HG03469 (cell line): ENCODE measurements around the gene MRPL14.

Experiments
- ATAC-seq: cut with Tn5 transposase; IDR thresholded peaks from one replicate; pipeline ENCODE4 v1.9.1; 2021; ENCODE audit warnings: mild to moderate bottlenecking, moderate library complexity, moderate number of reproducible peaks; ENCODE audit not compliant: unreplicated experiment

Gene MRPL14

GRCh38 chr6:44081753-44082152 is 45.5 kb downstream of the MRPL14 start:
- ATAC-seq = no peak

- no peak for ATAC-seq
Observed at GRCh38 chr6:44080561-44081521, 46.4 kb downstream of the MRPL14 start.

DNA sequence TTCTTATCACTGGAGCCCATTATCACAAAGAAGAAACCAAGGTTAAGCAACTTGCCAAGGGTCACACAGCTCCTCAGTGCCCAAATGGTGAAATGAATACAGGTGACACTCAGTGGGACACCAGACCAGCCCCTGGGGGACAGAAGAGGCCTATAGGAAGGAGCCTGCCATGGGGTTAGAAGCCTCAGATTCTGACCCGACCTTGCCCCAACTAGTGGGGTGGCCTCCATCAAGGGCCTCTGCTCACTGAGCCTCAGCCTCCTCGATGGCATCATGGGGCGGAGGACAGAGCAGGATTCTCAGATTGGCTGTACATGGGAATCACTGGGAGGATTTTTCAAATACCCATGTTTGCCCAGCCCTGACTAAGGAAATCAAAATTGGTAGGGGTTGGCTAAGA is 47.6 kb downstream of the MRPL14 start:
- no peak for ATAC-seq

DNA sequence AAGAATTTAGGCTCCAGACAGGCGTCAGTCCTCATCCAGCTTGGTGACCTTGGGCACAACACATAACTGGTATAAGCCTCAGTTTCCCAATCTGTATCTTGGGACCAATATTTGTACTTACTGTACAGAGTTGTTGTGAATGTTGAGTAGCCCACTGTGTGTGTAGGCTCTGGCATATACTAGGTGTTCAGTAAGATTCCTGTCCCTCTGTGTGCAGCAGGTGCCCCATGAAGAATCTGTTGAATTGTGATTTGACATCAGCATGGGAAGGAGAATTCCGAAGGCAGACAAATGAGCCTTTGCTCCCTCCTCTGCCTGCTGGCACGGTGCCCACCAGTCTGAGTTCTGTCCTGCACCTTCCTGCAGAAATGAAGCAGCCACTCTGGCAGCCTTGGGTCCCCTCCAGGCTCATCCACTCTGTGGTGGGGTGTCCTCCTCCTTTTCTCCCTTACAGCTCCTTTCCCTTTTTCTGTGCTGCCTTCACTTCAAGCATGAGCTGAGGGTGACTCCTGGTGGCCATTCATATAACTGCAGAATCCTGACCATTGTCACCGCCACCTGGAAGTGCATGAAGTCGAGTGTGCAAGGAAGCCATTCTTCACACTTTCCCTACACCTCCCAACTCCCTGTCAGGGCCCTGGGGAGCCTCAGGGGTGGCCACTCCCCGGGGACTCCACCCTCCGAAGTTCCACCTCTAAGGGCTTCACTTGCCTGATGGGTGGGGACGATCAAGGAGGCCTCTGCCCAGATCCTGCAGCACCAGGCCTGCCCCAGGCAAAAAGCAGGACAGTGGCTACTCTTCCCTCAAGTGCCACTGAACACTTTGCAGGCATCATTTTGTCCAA is 48.2 kb downstream of the MRPL14 start:
- no peak for ATAC-seq

DNA sequence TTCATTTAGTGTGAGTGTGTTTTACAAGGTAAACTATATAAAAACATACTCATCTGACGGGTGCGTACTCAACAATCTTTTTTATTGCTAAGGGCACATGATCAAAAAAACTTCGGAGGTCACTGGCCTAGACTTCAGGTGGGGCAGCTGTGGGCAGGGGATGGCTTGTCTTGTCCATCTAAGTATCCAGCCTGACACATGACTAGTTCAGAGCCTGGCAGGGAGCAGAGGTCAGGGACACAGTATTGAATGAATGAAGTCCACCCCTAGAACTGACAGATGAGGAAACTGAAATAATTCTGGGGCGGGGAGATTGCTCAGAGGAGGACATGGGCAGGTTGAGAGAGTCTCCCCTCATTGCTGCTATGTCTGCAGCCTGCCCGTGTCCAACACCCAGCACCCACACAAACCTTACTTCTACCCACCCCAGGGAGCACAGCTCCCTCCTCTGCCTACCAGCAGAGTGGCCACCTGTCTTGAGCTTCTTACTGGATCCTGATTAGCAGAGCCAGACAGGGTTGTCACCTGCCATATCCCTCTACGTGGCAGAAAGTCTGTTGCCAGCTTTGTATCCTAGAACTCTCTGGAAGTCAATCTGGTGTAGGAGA is 48.9 kb downstream of the MRPL14 start:
- ATAC-seq = no peak

DNA sequence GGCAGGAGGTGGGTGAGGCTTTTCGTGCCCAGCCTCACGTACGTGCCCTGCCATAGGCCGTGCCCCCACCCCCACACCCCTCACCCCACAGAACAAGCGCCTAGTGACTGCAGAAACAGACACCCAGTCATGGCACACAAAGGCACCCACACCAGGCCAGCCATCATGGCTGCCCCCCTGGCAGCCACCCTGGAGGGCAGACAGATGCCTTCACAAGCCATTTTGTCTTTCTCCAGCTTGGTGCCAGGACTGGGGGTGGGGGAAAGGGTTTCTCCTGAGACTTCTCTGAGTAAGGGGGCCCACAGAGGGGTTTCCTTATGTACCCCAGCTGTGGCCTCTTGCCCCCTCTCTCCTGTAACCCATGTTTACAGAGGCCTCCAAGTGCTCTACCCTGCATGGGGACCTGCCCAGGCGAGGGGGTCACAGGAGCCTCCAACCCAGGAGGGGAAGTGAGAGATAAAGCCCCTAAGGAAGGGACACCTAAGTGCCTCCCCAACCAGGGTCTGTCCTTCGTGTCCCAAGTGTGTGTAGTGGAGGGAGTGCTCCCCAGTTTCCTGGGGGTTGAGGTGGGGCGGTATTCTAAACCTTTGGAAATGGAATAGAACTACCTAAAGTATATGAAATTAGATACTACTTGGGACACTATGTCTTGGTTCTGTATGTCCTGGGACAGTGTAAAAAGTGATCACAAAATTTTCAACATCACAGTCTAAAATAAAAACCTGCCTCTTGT is 49.9 kb downstream of the MRPL14 start:
- no peak for ATAC-seq

DNA sequence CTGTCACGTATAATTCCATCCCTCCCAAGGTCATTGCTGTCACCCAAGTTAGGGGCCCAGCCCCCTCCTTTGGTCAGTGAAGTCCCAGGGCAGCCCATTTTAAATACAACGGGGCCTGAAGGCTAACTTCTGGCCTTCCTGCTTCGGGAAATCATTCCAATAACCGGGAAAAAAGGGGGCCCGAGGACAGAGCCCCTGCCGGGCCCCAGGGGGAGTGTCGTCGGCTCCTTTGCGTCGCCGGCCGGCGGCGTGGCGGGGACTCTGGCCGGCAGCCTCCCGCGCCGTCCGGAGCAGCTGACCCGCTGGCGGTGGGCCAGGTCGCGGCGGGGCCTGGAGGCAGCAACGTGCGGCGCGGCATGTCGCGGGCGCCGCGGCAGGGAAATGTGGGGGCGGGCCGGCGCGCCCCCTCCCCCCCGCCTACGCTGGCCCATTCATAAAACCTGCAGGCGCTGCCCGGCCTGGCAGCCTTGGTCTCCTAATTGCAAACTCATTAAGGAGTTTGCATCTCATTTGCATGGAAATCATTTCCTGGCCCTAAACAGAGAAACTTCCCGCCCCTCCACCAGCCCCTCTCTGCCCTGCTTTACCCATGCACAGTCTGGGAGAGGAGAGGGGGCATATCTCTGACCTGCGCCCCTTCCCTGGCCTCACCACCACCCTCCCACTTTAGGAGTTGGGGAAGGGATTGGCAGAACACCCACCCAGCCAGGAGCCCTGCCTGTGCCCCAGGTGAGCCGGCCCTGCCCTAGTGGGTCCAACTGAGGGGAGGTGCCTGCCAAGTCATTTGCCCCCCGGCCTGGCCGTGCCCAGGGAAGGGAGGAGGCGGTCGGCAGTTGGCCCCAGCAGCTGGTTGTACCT is 50.7 kb downstream of the MRPL14 start:
- ATAC-seq = no peak

DNA sequence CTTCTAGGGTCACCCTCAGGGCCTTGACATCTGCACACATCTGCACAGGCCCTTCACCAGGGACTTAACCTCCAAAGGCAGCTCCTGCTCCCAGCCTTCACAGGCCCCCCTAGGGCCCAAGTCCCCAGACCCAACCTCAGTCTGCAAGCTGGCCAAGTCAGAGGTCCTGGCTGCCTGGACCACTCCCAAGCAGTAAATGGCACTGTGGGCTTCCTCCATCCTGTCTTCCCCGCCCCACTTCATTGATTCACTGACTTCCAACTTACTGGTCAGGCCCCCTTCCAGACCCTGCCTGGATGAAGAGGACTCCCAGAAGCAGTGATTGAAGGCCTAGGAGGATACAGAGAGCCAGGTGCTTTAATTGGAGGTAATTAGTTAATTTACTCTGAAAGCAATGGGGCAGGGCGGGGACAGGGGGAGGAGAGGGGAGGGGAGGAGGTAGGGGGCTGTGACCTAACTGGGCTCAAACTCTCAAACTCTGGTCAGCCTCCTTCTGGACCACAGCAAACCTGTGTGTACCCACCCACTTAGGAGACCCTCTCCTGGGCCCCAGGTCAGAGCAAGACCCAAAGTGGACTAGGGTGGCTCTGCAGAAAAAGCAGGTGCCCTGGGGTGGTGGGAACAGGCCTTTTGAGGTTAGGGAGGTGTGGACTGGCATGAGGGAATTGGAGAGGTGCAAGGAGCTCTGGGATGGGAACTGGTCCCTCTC is 51.5 kb downstream of the MRPL14 start:
- no peak for ATAC-seq

GRCh38 chr6:44074813-44075646 is 52.2 kb downstream of the MRPL14 start:
- ATAC-seq = no peak

DNA sequence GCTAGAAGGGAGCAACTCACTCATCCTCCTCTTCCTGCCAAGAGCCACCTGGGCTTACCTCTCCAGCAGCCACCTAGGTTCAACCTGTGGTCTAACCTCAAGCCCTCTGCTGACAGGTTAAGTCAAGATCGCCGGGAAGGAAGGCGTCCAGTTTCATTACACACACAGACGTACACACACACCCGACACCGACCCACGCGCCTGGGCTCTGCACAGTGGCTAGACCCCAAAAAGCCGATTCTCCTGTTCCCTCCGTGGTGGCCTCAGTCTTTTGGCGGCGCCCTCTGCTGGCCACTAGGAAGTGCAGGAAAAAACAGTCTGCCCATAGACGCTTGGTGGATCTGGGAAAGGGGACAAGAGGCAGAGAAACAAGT is 52.8 kb downstream of the MRPL14 start:
- peak; percentile 33 for ATAC-seq

- no peak for ATAC-seq
Observed at GRCh38 chr6:44073612-44074438, 53.4 kb downstream of the MRPL14 start.

DNA sequence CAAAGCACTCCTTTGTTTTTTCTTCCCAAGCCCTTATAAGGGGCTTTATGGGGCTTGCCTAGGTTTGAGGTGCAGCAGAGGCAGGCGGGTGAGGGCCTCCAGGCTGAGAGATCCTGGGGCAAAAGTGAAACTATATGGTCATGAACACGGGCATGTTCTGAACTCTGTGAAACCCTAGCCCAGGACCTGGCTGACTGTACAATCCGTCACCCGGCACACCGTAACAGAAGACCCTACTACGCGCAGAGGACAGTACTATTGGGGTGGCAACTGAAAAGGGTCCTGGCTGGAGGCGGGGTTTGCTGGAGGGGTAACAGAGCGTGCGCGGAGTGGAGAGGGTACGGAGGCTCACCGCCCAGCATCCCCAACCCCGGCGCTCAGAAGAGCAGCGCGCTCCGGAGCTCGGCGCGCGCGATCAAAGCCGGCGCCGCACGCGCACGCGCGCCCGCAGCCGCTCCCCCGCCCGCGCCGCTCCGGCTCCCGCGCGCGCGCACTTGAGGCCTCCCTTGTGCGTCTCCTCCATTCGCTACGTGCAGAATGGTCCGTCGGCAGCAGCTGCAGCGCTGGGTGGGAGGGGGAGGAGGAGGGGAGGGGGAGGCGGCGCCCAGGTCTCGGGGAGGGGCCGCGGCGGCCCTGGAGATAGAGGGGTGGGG is 54.2 kb downstream of the MRPL14 start:
- ATAC-seq = peak; percentile 23

- no peak for ATAC-seq
Observed at GRCh38 chr6:44072452-44072958, 54.7 kb downstream of the MRPL14 start.

GRCh38 chr6:44071670-44072451 is 55.4 kb downstream of the MRPL14 start:
- no peak for ATAC-seq

DNA sequence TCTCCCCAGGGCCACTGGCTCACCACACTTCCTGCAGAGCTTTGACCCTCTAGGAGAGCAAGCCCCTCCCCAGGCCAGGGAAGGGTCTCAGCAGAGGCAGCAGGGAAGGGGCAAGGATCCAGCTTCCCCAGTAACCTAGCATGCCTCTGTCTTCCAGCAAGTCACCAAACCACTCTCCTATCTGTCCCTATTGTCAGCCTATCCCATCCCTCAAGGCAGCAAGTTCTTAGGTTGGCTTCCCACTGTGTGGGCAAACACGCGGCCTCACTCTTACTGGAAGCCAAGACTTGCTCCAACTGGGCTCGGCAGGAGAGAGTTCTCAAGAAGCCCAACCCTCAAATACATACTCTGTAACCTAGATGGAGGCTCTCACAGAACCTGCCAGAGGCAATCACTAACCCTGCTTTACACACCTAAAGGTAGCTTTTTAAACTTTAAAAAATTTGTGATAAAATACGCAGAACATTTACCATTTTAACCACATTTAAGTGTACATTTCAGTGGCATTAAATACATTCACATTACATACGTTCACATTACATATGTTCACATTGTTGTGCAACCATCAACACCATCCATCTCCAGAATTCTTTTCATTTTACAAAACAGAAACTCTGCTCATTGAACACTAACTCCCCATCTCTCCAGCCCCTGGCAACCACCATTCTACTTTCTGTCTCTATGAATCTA is 58.5 kb downstream of the MRPL14 start:
- ATAC-seq = no peak
